Measurements from ENCODE around the gene GHR.

DNA sequence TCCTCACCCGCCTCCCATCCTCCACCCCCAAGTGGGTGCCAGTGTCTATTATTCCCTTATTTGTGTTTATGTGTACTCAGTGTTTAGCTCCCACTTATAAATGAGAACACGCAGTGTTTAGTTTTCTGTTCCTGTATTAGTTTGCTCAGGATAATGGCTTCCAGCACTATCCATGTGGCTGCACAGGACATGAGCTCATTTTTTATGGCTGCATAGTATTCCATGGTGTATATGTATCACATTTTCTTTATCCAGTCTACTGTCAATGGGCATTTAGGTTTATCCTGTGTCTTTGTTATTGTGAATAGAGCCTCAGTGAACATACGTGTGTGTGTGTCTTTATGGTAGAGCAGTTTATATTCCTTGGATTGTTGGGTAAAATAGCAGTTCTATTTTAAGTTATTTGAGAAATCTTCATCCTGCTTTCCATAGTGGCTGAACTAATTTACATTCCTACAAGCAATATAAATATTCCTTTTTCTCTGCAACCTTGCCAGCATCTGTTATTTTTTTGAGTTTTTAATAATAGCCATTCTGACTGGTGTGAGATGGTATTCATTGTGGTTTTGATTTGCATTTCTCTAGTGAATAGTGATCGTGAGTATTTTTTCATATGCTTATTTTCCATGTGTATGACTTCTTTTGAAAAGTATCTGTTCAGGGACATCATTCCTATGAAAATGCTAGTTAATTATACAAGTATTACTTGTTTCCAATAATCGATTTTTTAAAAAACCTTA, 169.3 kb downstream of the GHR start:
- TF ChIP-seq, protein P1, sequence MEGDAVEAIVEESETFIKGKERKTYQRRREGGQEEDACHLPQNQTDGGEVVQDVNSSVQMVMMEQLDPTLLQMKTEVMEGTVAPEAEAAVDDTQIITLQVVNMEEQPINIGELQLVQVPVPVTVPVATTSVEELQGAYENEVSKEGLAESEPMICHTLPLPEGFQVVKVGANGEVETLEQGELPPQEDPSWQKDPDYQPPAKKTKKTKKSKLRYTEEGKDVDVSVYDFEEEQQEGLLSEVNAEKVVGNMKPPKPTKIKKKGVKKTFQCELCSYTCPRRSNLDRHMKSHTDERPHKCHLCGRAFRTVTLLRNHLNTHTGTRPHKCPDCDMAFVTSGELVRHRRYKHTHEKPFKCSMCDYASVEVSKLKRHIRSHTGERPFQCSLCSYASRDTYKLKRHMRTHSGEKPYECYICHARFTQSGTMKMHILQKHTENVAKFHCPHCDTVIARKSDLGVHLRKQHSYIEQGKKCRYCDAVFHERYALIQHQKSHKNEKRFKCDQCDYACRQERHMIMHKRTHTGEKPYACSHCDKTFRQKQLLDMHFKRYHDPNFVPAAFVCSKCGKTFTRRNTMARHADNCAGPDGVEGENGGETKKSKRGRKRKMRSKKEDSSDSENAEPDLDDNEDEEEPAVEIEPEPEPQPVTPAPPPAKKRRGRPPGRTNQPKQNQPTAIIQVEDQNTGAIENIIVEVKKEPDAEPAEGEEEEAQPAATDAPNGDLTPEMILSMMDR (IDR thresholded peaks at IDR 0.05; ENCODE audit: low read length), result no peak
- TF ChIP-seq EZH2 (IDR thresholded peaks at IDR 0.05; ENCODE audit: borderline replicate concordance, low read length), result no peak
